Testis (tissue), 3 donors: ENCODE measurements around the gene CFD. TPM values are rescaled to one million over a fixed set of nuclear protein-coding genes. Genes with fewer than 3 reads are reported as not detected.
"Not testable (repeated sequence)": the region's sequence is repeated elsewhere in the genome, so short reads cannot be mapped to it uniquely, and the experiment has no call there.

Source experiments
- DNase-seq: peaks from one replicate; pipeline ENCODE4 v3.0.0-alpha.2; 2019
- H3K27ac ChIP-seq, 2 donors: fragments of 200-600 bp; sonication (generic); one replicate each; pipeline ENCODE4 v1.5.1; 2019
- H3K27me3 ChIP-seq: fragments of 200-600 bp; sonication (generic); one replicate; pipeline ENCODE4 v1.5.1; 2019
- H3K36me3 ChIP-seq: fragments of 200-600 bp; sonication (generic); one replicate; pipeline ENCODE4 v1.5.1; 2017; ENCODE audit warnings: low read depth; ENCODE audit errors: missing control alignments
- H3K4me1 ChIP-seq: fragments of 200-600 bp; sonication (generic); one replicate; pipeline ENCODE4 v1.5.1; 2019
- H3K4me3 ChIP-seq, 2 donors: fragments of 200-600 bp; sonication (generic); one replicate each; pipeline ENCODE4 v1.5.1; 2017 to 2019
- H3K9me3 ChIP-seq: fragments of 200-600 bp; sonication (generic); one replicate; pipeline ENCODE4 v1.5.1; 2017
- CTCF ChIP-seq, 3 experiments: fragments of 450-650 bp in 2 of 3; fragments of 200-600 bp in 1 of 3; sonication (generic) in 1 of 3; IDR thresholded peaks; one replicate each; pipeline ENCODE4 v1.5.1; 2016 to 2019; ENCODE audit warnings: antibody characterized with exemption in 3 of 3, mild to moderate bottlenecking in 2 of 3, moderate library complexity in 1 of 3
- POLR2A ChIP-seq: fragments of 450-650 bp; IDR thresholded peaks from one replicate; pipeline ENCODE4 v1.6.1; 2017; ENCODE audit warnings: antibody characterized with exemption, mild to moderate bottlenecking, moderate library complexity
- whole genome bisulfite sequencing, 2 donors: methylation state at CpG; one replicate each; pipeline ENCODE4 v1.1.5; 2018; 5-methylcytosine and 5-hydroxymethylcytosine counted together
- intact Hi-C: fragments of 100-400 bp; cut with DNase I; formaldehyde crosslinking; loops from one replicate; pipeline ENCODE4 v1.15.1; 2023; ENCODE audit warnings: low total_unique reads
- polyA plus RNA-seq: library from polyadenylated mRNA; stranded (reverse); fragments of 350-450 nt; fragmentation: Illumina TruSeq; extraction: RNeasy Lipid Tissue Mini Kit (QIAGEN cat#74804); gene quantifications from one replicate; pipeline ENCODE4 v1.2.3, GENCODE V29; 2014; ENCODE audit warnings: low read depth, low replicate concordance; ENCODE audit not compliant: insufficient read depth
- total RNA-seq, 2 donors: library from RNA; depleted of rRNA; stranded (reverse); fragments of >200 nt; gene quantifications; one replicate each; pipeline ENCODE4 v1.2.3, GENCODE V29; 2016

CFD gene
- total and polyA plus RNA-seq, 3 donors from 2014 or later, result 83.1 to 185 (median 84.3) TPM

GRCh38 chr19:815079-815774 lies 44.2 kb upstream of the CFD start:
- 88 to 91% methylated on average over 18 to 47 of the region's 47 CpGs for WGBS, 2 donors
- Histone ChIP-seq H3K27me3 (no peaks in the 10 kb centered on the region), H3K4me1 (no peaks in the 10 kb centered on the region), H3K27ac (no peak overlapping the region), H3K36me3 (no peaks in the 10 kb centered on the region), H3K4me3 (no peak overlapping the region), H3K9me3 (no peaks in the 10 kb centered on the region)
- TF ChIP-seq CTCF (IDR thresholded peaks at IDR 0.05) (no peak), POLR2A (no peak)
- no peak for DNase-seq
- intact Hi-C loops, result no loop called here

DNA sequence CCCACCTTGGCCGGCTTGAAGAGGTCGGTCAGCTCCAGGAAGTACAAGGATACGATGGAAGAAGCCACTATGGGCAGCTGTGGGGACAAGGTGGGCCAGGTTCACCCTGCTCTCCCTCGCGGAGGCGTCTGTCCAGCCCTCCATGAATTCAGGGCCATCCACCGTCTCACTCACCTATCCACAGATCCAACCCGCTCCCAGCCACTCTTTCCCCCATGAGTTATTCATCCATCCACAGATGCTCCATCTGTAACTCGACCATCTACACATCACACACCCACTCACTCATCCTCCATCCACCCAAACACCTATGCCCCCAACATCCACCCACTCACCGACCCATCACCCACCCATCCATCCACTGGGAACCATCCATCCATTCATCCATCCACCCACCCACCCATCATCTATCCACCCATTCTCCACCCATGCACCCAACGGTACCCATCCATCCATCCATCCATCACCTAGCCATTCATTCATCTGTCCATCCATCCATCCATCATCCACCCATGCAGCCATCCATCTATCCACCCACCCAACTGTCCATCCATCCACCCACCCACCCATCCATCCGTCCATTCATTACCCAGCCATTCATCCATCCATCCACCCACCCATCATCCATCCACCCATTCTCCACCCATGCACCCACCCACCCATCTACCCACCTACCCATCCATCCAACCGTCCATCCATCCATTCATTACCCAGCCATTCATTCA lies 43.5 kb upstream of the CFD start:
- H3K27ac ChIP-seq, result no peak overlapping the region
- no peaks in the 10 kb centered on the region for H3K36me3 ChIP-seq
- no peaks in the 10 kb centered on the region for H3K27me3 ChIP-seq
- TF ChIP-seq CTCF (IDR thresholded peaks at IDR 0.05), result no peak
- TF ChIP-seq POLR2A, result no peak
- intact Hi-C loops, result no loop called here
- 93 to 96% methylated on average over 12 to 13 of the region's 13 CpGs for WGBS, 2 donors
- H3K4me1 ChIP-seq, result no peaks in the 10 kb centered on the region
- H3K4me3 ChIP-seq, result no peak overlapping the region
- DNase-seq, result no peak
- H3K9me3 ChIP-seq, result no peaks in the 10 kb centered on the region

GRCh38 chr19:816500-816857 lies 43.0 kb upstream of the CFD start:
- intact Hi-C loops, result no loop called here
- 84 to 96% methylated on average over 2 of the region's 2 CpGs for WGBS, 2 donors
- H3K4me1 ChIP-seq, result no peaks in the 10 kb centered on the region

DNA sequence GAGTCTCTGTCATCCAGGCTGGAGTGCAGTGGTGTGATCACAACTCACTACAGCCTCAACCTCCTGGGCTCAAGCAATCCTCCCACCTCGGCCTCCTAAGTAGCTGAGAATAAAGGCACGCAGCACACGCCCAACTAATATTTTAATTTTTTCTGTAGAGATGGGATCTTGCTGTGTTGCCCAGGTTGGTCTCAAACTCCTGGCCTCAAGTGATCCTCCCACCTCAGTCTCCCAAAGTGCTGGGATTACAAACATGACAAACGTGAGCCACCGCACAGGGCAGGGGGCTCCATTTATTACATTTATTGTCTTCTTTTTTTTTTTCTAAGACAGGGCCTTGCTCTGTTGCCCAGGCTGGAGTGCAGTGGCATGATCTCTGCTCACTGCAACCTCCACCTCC lies 39.3 kb upstream of the CFD start:
- 89 to 93% methylated on average over 5 of the region's 5 CpGs for WGBS, 2 donors
- not testable (repeated sequence) for H3K9me3 ChIP-seq, H3K36me3 ChIP-seq

More at GRCh38 chr19:816500-816857, 43.0 kb upstream of the CFD start:
- H3K9me3 ChIP-seq, result no peaks in the 10 kb centered on the region
- DNase-seq, result no peak
- no peak overlapping the region for H3K4me3 ChIP-seq
- no peaks in the 10 kb centered on the region for H3K36me3 ChIP-seq
- TF ChIP-seq CTCF (IDR thresholded peaks at IDR 0.05) (no peak), POLR2A (no peak)
- H3K27me3 ChIP-seq, result no peaks in the 10 kb centered on the region
- H3K27ac ChIP-seq, result no peak overlapping the region

GRCh38 chr19:821231-821824 lies 38.1 kb upstream of the CFD start:
- TF ChIP-seq CTCF (IDR thresholded peaks at IDR 0.05), result no peak
- Histone ChIP-seq H3K4me1 (no peaks in the 10 kb centered on the region), H3K9me3 (no peaks in the 10 kb centered on the region), H3K27me3 (no peaks in the 10 kb centered on the region), H3K27ac (no peak overlapping the region), H3K36me3 (no peaks in the 10 kb centered on the region), H3K4me3 (peak overlapping the region; percentile 15 to 42)
- no peak for DNase-seq
- intact Hi-C loops, result no loop called here
- 2% methylated on average over 30 of the region's 64 CpGs; no CpG with 5 or more reads in 1 of the 2 donors for WGBS, 2 donors

More for the DNA sequence above, 39.3 kb upstream of the CFD start:
- DNase-seq, H3K4me1 ChIP-seq, H3K27me3 ChIP-seq, H3K4me3 ChIP-seq, H3K27ac ChIP-seq, intact Hi-C loops: not testable (repeated sequence)
